ENCODE measurements around the gene KHSRP.

DNA sequence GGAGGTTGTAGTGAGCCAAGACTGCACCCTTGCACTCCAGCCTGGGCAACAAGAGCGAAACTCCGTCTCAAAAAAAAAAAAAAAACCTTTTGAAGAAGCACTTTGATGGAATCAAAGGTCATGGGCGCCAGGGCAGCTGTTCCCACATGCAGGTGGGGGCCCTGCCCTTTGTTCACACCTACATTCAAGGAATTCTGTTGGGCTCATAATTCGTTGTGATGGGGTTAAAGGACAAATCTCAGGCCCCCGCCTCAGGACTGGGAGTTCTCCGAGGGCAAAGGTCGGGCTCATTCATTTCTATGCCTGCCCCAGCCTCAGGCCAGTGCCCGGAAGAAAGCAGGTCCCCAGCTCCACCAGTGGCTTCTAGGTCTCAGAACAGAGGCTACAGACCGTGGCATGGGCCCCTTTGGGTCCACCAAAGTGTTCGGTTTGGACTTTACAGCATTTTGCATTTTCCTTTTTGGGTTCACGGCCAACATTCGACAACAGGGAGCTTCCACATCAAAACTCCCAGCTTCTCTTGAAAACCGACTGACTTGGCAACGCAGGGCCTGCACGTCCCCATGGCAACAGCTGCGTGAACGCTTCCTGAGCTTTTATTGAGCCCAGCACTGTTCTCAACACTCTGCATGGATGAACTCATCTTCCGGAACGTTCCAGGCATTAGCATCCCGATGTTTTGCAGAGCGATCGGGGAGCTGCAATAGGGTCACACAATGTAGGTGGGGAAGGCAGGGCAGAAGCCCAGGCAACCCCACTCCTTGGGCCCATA is 21.6 kb downstream of the KHSRP start:
- TF ChIP-seq, protein P1, sequence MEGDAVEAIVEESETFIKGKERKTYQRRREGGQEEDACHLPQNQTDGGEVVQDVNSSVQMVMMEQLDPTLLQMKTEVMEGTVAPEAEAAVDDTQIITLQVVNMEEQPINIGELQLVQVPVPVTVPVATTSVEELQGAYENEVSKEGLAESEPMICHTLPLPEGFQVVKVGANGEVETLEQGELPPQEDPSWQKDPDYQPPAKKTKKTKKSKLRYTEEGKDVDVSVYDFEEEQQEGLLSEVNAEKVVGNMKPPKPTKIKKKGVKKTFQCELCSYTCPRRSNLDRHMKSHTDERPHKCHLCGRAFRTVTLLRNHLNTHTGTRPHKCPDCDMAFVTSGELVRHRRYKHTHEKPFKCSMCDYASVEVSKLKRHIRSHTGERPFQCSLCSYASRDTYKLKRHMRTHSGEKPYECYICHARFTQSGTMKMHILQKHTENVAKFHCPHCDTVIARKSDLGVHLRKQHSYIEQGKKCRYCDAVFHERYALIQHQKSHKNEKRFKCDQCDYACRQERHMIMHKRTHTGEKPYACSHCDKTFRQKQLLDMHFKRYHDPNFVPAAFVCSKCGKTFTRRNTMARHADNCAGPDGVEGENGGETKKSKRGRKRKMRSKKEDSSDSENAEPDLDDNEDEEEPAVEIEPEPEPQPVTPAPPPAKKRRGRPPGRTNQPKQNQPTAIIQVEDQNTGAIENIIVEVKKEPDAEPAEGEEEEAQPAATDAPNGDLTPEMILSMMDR (conservative IDR thresholded peaks at IDR 0.05): no peak
- TF ChIP-seq EZH2 (IDR thresholded peaks at IDR 0.05; ENCODE audit: low read depth): no peak
